Activated CD8-positive, alpha-beta memory T cell treated with anti-CD3 and anti-CD28 coated beads for 48 hours (primary cell): ENCODE data around the gene MT1G.
"Not testable (repeated sequence)": the region's sequence is repeated elsewhere in the genome, so short reads cannot be mapped to it uniquely, and the experiment has no call there.

Experiments used
- DNase-seq, 3 experiments: peaks; one replicate each; pipeline ENCODE4 v3.0.0-alpha.2; 2020; ENCODE audit warnings: low read depth in 2 of 3, low spot score in 2 of 3

The MT1G gene

GRCh38 chr16:56684926-56685590, 17.2 kb upstream of the MT1G start:
- DNase-seq, result no peak

GRCh38 chr16:56684256-56684925, 16.5 kb upstream of the MT1G start:
- DNase-seq, result no peak

GRCh38 chr16:56683424-56684172, 15.7 kb upstream of the MT1G start:
- no peak for DNase-seq

GRCh38 chr16:56682703-56683397, 15.0 kb upstream of the MT1G start:
- no peak for DNase-seq

GRCh38 chr16:56681939-56682702, 14.3 kb upstream of the MT1G start, which contains the start of gene MT1X:
Gene MT1X (plus strand): TSS chr16:56682470. CDS start chr16:56682541, 71 bp downstream.
- peak; percentile 79 to 85 (median 82) for DNase-seq

GRCh38 chr16:56679818-56680217, 12.0 kb upstream of the MT1G start:
- no peak for DNase-seq

GRCh38 chr16:56679078-56679730, 11.3 kb upstream of the MT1G start:
- DNase-seq, result no peak

GRCh38 chr16:56677474-56677873, 9.6 kb upstream of the MT1G start:
- no peak for DNase-seq

GRCh38 chr16:56675685-56676210, 7.9 kb upstream of the MT1G start:
- no peak for DNase-seq

GRCh38 chr16:56674570-56674969, 6.7 kb upstream of the MT1G start:
- DNase-seq, result not testable (repeated sequence)

GRCh38 chr16:56673921-56674320, 6.1 kb upstream of the MT1G start:
- no peak for DNase-seq

GRCh38 chr16:56672761-56673536, 5.1 kb upstream of the MT1G start:
- DNase-seq, result no peak

GRCh38 chr16:56672171-56672570, 4.3 kb upstream of the MT1G start:
- not testable (repeated sequence) for DNase-seq

GRCh38 chr16:56671691-56672090, 3.8 kb upstream of the MT1G start:
- not testable (repeated sequence) for DNase-seq

- no peak for DNase-seq
Measured at GRCh38 chr16:56670620-56670934, 2.7 kb upstream of the MT1G start.

GRCh38 chr16:56669840-56670619, 2.2 kb upstream of the MT1G start:
- DNase-seq, result no peak

- DNase-seq, result no peak
Measured at GRCh38 chr16:56669005-56669839, 1.4 kb upstream of the MT1G start, which contains the start of gene MT1H. Gene MT1H (plus strand): TSS chr16:56669814. CDS start chr16:56669885, 71 bp downstream.
